PC-3 (cell line): ENCODE results near the gene SCAF4.

Experiments
- CTCF ChIP-seq: fragments of 300-600 bp; sonication (generic); conservative IDR thresholded peaks from 2 replicates; pipeline ENCODE4 v1.5.1; 2017; ENCODE audit warnings: antibody characterized with exemption, low read depth, mild to moderate bottlenecking, low read length
- EZH2 ChIP-seq: fragments of 300-600 bp; sonication (generic); IDR thresholded peaks from one replicate; pipeline ENCODE4 v1.6.1; 2017; ENCODE audit warnings: antibody characterized with exemption, mild to moderate bottlenecking, low read length; ENCODE audit not compliant: unreplicated experiment
- EZH2phosphoT487 ChIP-seq: fragments of 300-600 bp; sonication (generic); IDR thresholded peaks from 2 replicates; pipeline ENCODE4 v1.6.1; 2018; ENCODE audit warnings: mild to moderate bottlenecking, antibody characterized with exemption, low read length, borderline replicate concordance

DNA sequence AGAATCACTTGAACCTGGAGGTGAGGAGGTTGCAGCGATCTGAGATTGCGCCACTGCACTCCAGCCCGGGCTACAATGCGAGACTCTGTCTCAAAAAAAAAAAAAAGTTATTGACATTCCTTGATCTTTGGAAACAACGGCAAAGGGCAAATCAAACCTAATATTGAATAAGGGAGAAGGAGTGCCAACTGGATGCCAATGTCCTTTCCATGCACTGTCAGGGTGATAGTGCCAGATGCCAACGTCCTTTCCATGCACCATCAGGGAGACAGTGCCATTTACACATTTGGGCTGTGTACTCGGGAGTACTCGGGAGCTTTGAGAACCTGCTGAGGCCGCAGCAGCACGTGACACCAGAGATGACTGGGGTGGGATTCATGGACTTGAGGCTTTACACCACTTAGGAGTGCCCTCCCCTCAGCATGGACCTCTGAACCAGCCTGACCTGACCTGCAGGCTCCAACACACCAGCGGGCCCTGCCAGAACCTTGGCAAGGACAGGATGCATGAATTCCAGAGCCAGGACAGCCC lies 106.9 kb downstream of the SCAF4 start:
- no peak for TF ChIP-seq CTCF
- TF ChIP-seq EZH2phosphoT487 = no peak
- TF ChIP-seq EZH2 = no peak
